ENCODE results near the gene SLC16A13. TPM values are rescaled to one million over a fixed set of nuclear protein-coding genes. Genes with fewer than 3 reads are reported as not detected.

Gene SLC16A13
- total RNA-seq, 1 donor from 2014 or later = 2.9 TPM

DNA sequence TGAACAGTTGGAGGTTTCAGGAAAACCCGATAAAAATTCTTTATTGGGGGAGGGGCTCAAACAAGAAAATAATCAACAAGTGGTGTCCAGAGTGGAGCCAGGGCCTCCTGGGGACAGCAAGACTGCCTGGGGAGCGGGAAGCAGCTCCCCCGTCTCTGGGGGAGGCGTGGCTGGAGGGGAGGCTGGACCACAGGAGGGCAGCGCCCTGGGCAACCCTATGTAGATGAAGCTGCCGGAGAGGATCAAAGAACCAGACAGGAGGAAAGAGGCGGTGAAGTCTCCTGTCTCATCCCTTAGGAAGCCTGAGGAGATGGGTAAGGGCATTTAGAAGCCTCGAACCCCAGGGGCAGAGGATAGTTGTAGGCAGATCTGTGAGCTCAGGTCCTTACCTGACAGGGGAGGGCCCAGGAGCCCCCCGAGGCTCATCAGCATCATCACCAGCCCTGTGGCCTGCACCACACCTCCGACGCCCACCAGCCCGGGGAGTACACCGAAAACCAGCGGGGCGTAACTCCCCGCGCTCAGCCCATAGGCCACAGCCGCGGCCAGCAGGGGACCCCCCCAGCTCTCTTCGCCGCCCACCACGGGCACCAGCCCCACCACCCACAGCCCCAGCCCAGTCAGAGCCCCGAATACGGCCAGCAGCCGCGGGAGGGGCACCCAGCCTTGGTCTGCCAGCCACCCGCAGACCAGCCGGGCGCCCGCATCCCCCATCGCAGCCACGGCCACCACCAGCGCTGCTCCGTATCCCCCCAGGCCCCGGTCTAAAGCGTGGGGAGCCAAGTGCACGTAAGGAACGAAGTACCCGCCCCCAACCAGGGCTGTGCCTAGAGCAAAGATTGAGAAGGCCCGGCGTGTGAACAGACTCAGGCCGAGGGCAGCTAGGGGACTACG, 6.0 kb downstream of the SLC16A13 start:
- no peak for TF ChIP-seq CTCF (IDR thresholded peaks at IDR 0.05; ENCODE audit: partially characterized antibody, unreplicated experiment)
- peaks cover 6% of the 10 kb centered on the region for H3K4me1 Mint-ChIP-seq (ENCODE audit: low read depth, unreplicated experiment)
- H3K36me3 Mint-ChIP-seq (ENCODE audit: unreplicated experiment) = no peaks in the 10 kb centered on the region
- no peak for DNase-seq
- H3K4me3 Mint-ChIP-seq (ENCODE audit: unreplicated experiment) = no peak overlapping the region
- H3K27ac Mint-ChIP-seq (ENCODE audit: unreplicated experiment) = no peak overlapping the region
- H3K9me3 Mint-ChIP-seq (ENCODE audit: unreplicated experiment) = peaks cover 4% of the 10 kb centered on the region
- peaks cover 18% of the 10 kb centered on the region for H3K27me3 Mint-ChIP-seq (ENCODE audit: unreplicated experiment)

DNA sequence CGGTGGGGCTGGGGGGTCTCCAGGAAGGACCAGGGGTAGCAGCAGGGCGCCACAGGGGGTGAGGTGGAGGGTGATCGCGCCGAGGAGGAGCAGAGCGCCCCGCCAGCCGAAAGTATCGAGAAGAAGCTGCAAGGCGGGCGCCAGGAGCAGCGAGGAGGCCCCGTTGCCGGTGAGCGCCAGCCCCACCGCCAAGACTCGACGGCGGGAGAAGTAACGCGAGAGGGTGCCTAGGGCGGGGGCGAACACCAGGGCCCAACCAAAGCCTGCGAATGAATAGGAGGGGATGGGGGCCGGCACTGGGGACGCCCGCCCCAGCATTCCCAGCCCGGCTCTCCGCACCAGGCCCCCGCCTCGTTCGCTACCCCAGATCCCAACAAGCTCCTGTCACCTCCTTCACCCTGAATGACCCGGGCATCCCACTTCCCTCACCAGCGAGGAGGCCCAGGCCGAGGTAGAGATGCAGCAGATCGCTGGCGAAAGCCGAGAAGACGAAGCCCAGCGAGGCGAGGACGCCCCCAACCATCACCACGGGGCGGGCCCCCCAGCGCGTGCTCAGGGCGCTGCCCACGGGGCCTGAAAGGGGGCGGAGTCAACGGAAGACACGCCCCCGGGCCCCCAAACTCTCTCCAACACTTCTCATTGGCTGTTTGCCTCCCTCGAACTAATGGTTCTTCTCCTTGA, 6.8 kb downstream of the SLC16A13 start:
- H3K36me3 Mint-ChIP-seq (ENCODE audit: unreplicated experiment) = no peaks in the 10 kb centered on the region
- H3K9me3 Mint-ChIP-seq (ENCODE audit: unreplicated experiment) = peaks cover 4% of the 10 kb centered on the region
- no peak for DNase-seq
- peaks cover 8% of the 10 kb centered on the region for H3K4me1 Mint-ChIP-seq (ENCODE audit: low read depth, unreplicated experiment)
- H3K27ac Mint-ChIP-seq (ENCODE audit: unreplicated experiment) = no peak overlapping the region
- peak overlapping the region; percentile 69 for H3K4me3 Mint-ChIP-seq (ENCODE audit: unreplicated experiment)
- H3K27me3 Mint-ChIP-seq (ENCODE audit: unreplicated experiment) = peaks cover 18% of the 10 kb centered on the region
- TF ChIP-seq CTCF (IDR thresholded peaks at IDR 0.05; ENCODE audit: partially characterized antibody, unreplicated experiment) = no peak

DNA sequence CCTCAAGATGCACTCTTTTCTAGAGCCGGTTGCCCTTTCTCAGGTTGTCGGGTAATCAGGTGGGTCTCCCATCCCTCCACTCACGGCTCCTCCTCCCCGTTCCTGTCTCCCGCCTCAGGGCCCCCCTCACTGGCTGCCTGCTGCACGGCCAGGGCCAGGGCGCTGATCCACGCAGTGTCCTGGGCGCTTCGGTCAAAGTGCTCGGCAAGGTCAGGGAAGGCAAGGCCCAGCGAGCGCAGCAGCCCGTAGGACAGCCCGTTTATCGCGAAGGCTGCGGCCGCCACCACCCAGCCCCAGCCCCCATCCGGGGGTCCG, 7.3 kb downstream of the SLC16A13 start:
- Mint-ChIP-seq H3K27me3 (ENCODE audit: unreplicated experiment) (peaks cover 18% of the 10 kb centered on the region), H3K4me1 (ENCODE audit: low read depth, unreplicated experiment) (peaks cover 8% of the 10 kb centered on the region), H3K36me3 (ENCODE audit: unreplicated experiment) (no peaks in the 10 kb centered on the region), H3K4me3 (ENCODE audit: unreplicated experiment) (peak overlapping the region; percentile 69), H3K9me3 (ENCODE audit: unreplicated experiment) (peaks cover 4% of the 10 kb centered on the region), H3K27ac (ENCODE audit: unreplicated experiment) (no peak overlapping the region)
- DNase-seq = no peak
- no peak for TF ChIP-seq CTCF (IDR thresholded peaks at IDR 0.05; ENCODE audit: partially characterized antibody, unreplicated experiment)

GRCh38 chr17:7043497-7044198, 7.8 kb downstream of the SLC16A13 start, which contains the start of gene SLC16A11:
Gene SLC16A11, minus strand, starts transcription at chr17:7044092. Its CDS starts 579 bp downstream, at chr17:7043513.
- peak; percentile 55 for DNase-seq
- no peaks in the 10 kb centered on the region for H3K36me3 Mint-ChIP-seq (ENCODE audit: unreplicated experiment)
- H3K27me3 Mint-ChIP-seq (ENCODE audit: unreplicated experiment) = peaks cover 18% of the 10 kb centered on the region
- peaks cover 4% of the 10 kb centered on the region for H3K9me3 Mint-ChIP-seq (ENCODE audit: unreplicated experiment)
- H3K4me3 Mint-ChIP-seq (ENCODE audit: unreplicated experiment) = peak within 1 kb of the TSS; percentile 69
- peaks cover 8% of the 10 kb centered on the region for H3K4me1 Mint-ChIP-seq (ENCODE audit: low read depth, unreplicated experiment)
- no peak within 1 kb of the TSS for H3K27ac Mint-ChIP-seq (ENCODE audit: unreplicated experiment)
- no peak for TF ChIP-seq CTCF (IDR thresholded peaks at IDR 0.05; ENCODE audit: partially characterized antibody, unreplicated experiment)
